ENCODE results near the gene MBP.

DNA sequence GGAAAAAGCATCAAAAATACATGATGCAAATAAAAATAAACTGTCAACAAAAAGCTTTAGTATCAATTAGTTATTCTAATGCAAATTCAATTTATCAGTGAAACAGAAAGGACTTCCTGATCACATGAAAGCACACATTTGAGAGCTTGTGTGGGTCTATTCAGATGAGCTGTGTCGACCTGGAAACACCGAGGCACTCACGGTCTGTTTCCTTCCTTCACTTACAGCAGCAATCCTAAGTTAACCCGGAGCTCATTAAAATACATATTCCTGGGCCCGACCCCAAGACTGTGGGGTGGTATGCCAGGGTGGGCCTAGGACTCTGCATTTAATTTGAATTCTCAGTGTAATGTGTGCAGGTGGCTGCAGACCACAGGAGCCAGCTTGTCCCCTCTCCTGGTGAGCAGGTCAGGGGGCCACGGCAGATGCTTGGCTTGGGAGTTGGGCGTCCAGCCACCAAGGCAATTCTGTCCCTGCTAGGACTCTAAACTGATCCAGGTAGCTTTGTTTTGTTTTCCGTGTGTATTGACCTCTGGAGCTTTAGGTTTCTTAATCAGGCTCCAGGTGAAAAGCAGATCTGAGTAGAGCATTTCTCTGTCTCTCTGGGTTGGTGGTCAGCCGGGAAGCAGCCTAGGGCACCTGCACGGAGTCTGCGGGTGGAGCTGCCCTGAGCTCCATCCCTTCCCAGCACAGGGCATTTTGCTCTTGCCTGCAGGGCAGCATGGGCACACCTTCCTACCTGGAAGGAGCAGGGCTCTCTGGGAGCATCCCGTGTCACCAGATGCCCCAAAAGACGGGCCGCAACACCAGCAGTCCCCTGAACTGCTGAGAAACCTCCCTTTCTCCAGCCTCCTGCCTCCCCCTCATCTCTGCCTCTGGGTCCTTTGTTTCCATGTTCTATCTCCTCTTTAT lies 9.0 kb downstream of the MBP start:
- TF ChIP-seq, protein P1, sequence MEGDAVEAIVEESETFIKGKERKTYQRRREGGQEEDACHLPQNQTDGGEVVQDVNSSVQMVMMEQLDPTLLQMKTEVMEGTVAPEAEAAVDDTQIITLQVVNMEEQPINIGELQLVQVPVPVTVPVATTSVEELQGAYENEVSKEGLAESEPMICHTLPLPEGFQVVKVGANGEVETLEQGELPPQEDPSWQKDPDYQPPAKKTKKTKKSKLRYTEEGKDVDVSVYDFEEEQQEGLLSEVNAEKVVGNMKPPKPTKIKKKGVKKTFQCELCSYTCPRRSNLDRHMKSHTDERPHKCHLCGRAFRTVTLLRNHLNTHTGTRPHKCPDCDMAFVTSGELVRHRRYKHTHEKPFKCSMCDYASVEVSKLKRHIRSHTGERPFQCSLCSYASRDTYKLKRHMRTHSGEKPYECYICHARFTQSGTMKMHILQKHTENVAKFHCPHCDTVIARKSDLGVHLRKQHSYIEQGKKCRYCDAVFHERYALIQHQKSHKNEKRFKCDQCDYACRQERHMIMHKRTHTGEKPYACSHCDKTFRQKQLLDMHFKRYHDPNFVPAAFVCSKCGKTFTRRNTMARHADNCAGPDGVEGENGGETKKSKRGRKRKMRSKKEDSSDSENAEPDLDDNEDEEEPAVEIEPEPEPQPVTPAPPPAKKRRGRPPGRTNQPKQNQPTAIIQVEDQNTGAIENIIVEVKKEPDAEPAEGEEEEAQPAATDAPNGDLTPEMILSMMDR (IDR thresholded peaks at IDR 0.05; ENCODE audit: insufficient read depth, low read length) = no peak
- TF ChIP-seq POLR2AphosphoS5 (IDR thresholded peaks at IDR 0.05; ENCODE audit: low read depth) = no peak; the same call in 1 of the 2 replicates
- TF ChIP-seq GABPA (IDR thresholded peaks at IDR 0.05; ENCODE audit: low read depth) = no peak
- TF ChIP-seq, protein P2, sequence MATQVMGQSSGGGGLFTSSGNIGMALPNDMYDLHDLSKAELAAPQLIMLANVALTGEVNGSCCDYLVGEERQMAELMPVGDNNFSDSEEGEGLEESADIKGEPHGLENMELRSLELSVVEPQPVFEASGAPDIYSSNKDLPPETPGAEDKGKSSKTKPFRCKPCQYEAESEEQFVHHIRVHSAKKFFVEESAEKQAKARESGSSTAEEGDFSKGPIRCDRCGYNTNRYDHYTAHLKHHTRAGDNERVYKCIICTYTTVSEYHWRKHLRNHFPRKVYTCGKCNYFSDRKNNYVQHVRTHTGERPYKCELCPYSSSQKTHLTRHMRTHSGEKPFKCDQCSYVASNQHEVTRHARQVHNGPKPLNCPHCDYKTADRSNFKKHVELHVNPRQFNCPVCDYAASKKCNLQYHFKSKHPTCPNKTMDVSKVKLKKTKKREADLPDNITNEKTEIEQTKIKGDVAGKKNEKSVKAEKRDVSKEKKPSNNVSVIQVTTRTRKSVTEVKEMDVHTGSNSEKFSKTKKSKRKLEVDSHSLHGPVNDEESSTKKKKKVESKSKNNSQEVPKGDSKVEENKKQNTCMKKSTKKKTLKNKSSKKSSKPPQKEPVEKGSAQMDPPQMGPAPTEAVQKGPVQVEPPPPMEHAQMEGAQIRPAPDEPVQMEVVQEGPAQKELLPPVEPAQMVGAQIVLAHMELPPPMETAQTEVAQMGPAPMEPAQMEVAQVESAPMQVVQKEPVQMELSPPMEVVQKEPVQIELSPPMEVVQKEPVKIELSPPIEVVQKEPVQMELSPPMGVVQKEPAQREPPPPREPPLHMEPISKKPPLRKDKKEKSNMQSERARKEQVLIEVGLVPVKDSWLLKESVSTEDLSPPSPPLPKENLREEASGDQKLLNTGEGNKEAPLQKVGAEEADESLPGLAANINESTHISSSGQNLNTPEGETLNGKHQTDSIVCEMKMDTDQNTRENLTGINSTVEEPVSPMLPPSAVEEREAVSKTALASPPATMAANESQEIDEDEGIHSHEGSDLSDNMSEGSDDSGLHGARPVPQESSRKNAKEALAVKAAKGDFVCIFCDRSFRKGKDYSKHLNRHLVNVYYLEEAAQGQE (IDR thresholded peaks at IDR 0.05; ENCODE audit: insufficient replicate concordance, low read depth) = no peak
- no peak for TF ChIP-seq SPI1 (IDR thresholded peaks at IDR 0.05; ENCODE audit: borderline replicate concordance, low read depth)

Measured in HL-60 (cell line).